NCI-H2196 (cell line): ENCODE data around the gene TXNDC11.

Experiments used
- DNase-seq: peaks from one replicate; lab custom pipeline; 2025; ENCODE audit not compliant: unreplicated experiment; lab: John Stamatoyannopoulos, UW

Gene TXNDC11

GRCh38 chr16:11691771-11692170 lies 50.9 kb downstream of the TXNDC11 start:
- DNase-seq = no peak

DNA sequence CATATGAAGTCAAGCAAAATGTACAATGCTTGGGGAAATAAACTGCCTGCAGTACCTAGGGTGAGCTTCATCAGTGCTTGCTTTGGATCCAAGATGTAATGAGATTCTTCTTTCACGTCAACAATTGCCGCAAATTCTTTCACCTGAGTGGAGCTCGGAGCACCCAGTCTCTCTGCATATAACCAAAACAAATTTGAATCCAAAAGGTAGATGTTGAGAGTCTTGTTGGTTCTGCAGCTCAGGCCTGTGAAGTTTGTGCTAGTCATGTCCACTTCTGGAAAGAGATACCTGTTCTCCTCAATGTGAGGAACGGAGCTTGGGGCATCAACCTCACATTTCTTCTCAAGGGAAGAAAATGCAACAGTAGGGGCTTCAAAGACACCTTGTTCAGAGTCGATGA lies 51.4 kb downstream of the TXNDC11 start:
- DNase-seq = no peak

- DNase-seq = no peak
These were observed 53.4 kb downstream of the TXNDC11 start for GRCh38 chr16:11689031-11689840.

DNA sequence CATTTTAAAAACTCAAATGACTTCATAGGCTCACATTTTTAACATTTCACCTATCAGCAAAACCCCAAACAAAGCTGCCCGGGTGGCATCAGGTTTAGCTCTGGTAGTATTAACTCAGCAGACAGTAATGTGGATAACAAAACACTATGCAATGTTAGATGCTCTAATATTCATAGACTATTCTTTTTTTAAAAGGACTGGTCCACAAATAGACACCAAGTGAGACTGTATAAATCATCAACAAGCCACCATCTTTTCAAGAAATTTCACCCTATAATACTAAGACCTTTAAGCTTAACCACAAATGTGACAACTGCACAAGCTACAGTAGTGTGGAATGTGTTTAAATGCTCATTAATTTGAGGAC lies 54.2 kb downstream of the TXNDC11 start:
- no peak for DNase-seq

- no peak for DNase-seq
These were observed 54.8 kb downstream of the TXNDC11 start for GRCh38 chr16:11687601-11688519.

DNA sequence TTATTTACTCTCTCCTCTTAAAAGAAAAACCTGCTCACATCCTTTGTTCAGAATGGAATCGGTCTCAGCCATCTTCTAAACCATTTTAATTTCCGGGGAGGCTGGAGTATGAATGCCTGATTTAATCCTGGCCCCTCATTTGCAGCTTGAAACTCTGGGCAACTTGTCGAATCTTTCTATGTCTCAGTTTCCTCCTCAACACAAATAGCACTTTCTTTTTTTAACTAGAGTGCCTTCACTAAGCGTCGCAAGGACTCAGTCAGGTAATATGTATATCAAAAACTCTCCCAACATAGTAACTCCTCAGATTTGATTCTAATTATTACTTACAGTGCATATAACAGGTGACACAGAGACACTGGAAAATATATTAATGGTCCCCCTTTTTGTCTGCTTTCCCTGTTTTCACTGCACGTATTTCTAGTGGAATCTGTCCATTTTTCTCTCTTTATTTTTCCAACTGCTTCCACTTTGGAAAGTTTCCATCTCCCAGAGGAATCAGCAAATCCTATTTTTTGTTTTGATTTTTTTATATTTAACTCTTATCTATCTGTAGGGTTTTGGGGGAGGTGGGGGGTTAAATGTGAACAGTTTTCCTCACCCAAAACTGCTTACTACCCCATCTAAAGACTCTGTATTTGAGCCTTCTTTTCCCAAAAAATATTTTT lies 55.8 kb downstream of the TXNDC11 start:
- DNase-seq = no peak

DNA sequence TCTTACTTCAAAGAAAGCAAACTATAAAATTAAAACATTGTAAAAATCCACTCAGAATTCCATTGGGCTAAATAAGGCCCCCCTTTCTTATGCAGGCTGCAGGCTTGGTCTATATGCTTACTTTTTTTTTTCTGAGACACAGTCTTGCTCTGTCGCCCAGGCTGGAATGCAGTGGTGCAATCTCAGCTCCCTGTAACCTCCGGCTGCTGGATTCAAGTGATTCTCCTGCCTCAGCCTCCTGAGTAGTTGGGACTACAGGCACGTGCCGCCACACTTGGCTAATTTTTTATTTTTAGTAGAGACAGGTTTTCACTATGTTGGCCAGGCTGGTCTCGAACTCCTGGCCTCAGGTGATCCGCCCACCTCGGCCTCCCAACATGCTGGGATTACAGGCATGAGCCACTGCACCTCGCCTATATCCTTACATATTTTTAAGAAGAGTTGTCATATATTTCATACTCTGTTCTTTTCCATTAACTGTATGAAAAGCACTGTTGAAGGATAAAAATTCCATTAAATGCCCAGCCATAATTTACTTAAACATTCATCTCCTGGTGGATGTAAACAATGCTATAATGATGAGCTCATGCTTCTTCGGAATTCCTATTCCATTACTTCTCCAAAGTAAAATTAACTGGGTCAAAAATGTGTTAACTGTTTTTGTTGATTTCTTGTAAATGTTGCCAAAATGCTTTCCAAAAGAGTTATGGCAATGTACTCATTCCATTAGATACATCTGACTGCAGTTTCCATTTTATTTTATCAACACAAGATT lies 56.6 kb downstream of the TXNDC11 start:
- DNase-seq = no peak

GRCh38 chr16:11684231-11685025 lies 58.2 kb downstream of the TXNDC11 start:
- DNase-seq = no peak

DNA sequence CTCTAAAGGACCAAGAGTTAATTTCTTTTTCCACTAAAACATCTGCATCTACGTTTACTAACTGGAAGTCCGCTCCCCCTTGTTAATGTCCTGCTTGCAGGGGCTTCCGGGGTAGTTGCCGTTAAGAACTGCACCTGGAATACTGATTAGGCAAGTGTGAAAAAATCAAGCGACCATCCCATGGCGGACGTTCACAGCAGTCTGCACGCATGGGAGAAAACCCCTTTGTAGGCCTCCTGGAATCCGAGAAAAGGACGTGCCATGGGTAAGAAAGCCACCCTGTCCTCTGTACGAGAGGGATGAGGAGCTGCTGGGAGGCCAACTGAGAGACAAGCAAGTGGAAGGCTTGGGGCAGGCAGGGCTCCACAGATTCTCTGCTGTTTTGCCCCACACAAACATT lies 59.5 kb downstream of the TXNDC11 start:
- no peak for DNase-seq

DNA sequence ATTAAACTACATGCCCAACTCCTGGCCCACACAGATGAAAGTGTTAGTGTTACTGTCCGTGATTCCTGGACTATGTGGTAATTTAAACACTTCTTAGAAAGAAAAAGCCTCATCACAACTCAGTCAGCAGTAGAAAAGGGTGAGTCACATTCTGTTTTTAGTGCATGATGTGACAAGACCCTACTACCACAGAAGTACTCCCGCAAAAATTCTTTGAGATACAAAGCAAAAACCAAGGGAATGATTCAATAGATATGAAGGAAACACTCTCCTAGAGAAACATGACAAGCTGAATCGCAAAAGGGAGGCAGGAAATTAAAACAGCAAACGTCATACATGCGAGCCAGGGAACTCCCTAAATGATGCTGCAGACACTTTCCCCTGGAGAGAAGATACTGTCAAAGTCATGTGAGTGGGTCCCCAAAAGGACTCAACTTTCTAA lies 60.0 kb downstream of the TXNDC11 start:
- DNase-seq = no peak

GRCh38 chr16:11681976-11682654 lies 60.5 kb downstream of the TXNDC11 start:
- no peak for DNase-seq

DNA sequence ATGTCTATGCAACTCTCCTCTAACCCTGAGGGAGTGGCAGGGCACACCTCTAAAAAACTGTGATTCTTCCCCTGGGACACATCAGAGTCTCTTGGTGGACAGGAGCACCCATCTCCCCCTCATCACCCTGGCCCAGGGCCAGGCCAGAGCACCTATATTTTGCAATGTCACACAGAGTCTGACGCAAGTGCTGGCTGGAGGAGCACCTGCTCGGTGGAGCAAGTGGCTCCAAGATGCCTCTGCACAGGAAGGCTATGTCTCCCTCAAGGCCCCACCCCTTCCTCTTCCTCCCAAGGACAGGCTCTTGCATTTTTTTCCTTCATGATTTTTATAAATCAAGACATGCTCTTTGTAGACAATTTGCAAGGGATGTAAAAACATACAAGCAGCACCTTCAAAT lies 61.1 kb downstream of the TXNDC11 start:
- no peak for DNase-seq

- DNase-seq = no peak
These were observed 62.4 kb downstream of the TXNDC11 start for GRCh38 chr16:11679941-11680911.

DNA sequence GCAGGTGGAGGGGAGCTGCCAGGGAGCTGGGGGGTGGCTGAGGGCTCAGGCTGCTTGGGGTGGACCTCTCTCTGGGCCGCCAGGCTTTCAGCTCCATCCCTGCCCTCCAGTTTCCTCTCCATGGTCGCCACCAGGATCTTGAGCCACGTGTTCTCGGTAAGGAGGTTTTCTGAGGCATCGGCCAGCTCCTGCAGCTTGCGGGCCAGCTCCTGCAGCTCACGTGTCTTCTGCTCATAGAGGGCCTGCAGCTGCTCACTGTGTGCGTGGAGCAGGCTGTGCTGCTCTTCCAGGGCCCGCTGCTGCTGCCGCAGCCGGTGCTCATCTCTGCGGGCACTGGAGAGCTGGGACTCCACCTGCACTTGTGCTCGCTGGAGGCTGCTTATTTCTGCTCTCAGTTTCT lies 63.4 kb downstream of the TXNDC11 start:
- DNase-seq = no peak

DNA sequence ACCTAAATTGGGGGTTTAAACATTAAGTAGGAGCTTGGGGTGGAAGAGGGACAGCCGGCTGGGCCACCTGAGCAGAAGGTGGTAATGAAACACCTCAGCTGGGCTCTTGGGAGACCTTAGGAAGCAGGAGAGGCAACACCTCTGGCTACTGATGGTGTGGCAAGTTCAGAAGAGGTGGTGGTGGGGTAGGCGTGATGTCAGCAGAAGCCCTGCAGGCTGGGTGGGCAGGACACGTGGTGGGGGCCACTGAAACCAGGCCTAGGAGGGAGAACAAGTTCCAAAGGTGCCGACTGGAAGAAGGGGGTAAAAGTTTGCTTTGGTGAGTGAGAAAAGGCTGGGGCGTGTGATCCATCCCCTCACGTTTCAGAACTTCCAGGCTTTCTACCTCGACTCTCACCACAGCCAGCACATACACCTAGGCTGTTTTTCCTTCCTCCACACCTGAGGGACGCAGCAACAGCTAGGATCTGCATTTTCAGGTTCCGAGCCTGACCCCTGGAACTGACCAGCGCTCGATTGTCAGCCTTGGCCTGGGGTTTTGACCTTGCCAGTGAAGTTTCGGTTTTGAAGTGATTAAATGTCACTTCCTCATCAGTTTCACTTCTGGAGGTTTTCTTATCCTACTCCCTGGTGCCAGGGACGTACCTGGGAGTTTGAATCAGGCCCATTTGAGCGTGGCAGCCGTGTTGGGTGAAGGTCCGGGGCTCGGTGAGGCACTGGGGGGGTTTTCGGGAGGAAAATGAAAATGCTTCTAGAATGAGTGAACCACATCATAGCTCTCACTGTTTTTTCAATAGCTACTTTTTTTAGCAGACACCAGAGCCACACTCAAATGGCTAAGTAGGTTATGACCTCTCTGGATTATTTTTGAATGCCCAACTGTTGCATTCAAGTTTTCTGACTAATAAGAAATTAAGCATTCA lies 64.4 kb downstream of the TXNDC11 start:
- no peak for DNase-seq

- DNase-seq = no peak
These were observed 65.2 kb downstream of the TXNDC11 start for GRCh38 chr16:11677451-11677951.

DNA sequence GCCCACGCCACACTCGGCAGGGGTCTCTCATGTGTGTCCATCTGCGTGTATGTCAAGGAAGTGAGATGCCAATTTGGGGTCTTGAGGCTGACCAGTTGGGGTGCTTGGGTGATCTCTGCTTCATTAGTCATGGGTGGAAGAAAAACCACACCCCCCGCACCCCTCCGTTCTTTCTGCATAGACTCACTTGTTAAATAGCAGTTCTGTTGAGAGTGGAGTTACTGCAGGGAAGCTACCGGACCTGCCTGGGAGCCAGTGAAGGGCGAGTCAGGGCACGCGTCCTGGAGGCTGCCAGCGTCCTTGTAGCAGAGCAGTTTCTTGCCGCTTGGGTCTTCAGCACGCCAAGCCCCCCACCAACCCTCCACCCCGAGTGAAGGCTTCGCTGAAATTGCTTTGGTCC lies 65.9 kb downstream of the TXNDC11 start:
- no peak for DNase-seq
